ENCODE results near the gene PDE6B.

Gene PDE6B

GRCh38 chr4:683247-683897 is 58.0 kb downstream of the PDE6B start:
- H3K27ac ChIP-seq = 0 out of 2 replicates have a peak overlapping the region, but pooled peaks have one; percentile 25
- no peak for TF ChIP-seq ZFX (IDR thresholded peaks at IDR 0.05; ENCODE audit: borderline replicate concordance)
- TF ChIP-seq CTCF (IDR thresholded peaks at IDR 0.05) = no peak

GRCh38 chr4:683982-684622 is 58.7 kb downstream of the PDE6B start:
- H3K27ac ChIP-seq = 0 out of 2 replicates have a peak overlapping the region, but pooled peaks have one; percentile 25
- TF ChIP-seq CTCF (IDR thresholded peaks at IDR 0.05) (peak; percentile 96), ZFX (IDR thresholded peaks at IDR 0.05; ENCODE audit: borderline replicate concordance) (no peak)

- TF ChIP-seq CTCF (IDR thresholded peaks at IDR 0.05) (no peak), ZFX (IDR thresholded peaks at IDR 0.05; ENCODE audit: borderline replicate concordance) (no peak)
Measured at GRCh38 chr4:684623-685327, 59.4 kb downstream of the PDE6B start.

GRCh38 chr4:685679-686412 is 60.5 kb downstream of the PDE6B start:
- no peak overlapping the region for H3K27ac ChIP-seq
- TF ChIP-seq ZFX (IDR thresholded peaks at IDR 0.05; ENCODE audit: borderline replicate concordance) = no peak
- TF ChIP-seq CTCF (IDR thresholded peaks at IDR 0.05) = no peak

More at GRCh38 chr4:684623-685327, 59.4 kb downstream of the PDE6B start:
- H3K27ac ChIP-seq = no peak overlapping the region

- peak overlapping the region; percentile 44 for H3K27ac ChIP-seq
- TF ChIP-seq CTCF (IDR thresholded peaks at IDR 0.05) = no peak
- no peak for TF ChIP-seq ZFX (IDR thresholded peaks at IDR 0.05; ENCODE audit: borderline replicate concordance)
Measured at GRCh38 chr4:686413-687040, 61.2 kb downstream of the PDE6B start.

- TF ChIP-seq CTCF (IDR thresholded peaks at IDR 0.05) (no peak), ZFX (IDR thresholded peaks at IDR 0.05; ENCODE audit: borderline replicate concordance) (no peak)
- H3K27ac ChIP-seq = peak overlapping the region; percentile 44
Measured at GRCh38 chr4:687048-687970, 61.9 kb downstream of the PDE6B start.
